ENCODE results near the gene LCOR.

Gene LCOR

DNA sequence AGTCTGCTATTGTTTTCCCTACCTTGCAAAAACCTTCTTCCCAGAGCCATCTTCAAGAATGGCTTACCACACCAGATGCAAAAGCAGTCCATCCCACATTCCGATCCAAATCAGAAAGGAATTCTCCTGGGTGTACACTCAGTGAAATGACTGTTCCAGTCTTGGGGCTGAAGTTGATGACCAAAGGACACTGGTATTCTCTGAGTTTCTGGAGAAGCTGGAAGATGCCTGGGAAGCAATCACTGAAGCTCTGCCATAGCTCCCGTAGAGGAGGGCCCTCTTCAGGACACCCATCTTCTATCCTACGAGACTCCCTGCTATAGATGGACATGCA, 155.7 kb downstream of the LCOR start:
- H3K4me3 ChIP-seq (ENCODE audit: low read depth, low read length): no peak overlapping the region
- no peak for DNase-seq (ENCODE audit: low read depth)
- TF ChIP-seq, protein P1, sequence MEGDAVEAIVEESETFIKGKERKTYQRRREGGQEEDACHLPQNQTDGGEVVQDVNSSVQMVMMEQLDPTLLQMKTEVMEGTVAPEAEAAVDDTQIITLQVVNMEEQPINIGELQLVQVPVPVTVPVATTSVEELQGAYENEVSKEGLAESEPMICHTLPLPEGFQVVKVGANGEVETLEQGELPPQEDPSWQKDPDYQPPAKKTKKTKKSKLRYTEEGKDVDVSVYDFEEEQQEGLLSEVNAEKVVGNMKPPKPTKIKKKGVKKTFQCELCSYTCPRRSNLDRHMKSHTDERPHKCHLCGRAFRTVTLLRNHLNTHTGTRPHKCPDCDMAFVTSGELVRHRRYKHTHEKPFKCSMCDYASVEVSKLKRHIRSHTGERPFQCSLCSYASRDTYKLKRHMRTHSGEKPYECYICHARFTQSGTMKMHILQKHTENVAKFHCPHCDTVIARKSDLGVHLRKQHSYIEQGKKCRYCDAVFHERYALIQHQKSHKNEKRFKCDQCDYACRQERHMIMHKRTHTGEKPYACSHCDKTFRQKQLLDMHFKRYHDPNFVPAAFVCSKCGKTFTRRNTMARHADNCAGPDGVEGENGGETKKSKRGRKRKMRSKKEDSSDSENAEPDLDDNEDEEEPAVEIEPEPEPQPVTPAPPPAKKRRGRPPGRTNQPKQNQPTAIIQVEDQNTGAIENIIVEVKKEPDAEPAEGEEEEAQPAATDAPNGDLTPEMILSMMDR (IDR thresholded peaks at IDR 0.05; ENCODE audit: low read depth, low read length): no peak
- TF ChIP-seq, protein P2, sequence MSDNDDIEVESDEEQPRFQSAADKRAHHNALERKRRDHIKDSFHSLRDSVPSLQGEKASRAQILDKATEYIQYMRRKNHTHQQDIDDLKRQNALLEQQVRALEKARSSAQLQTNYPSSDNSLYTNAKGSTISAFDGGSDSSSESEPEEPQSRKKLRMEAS (IDR thresholded peaks at IDR 0.05; ENCODE audit: low read depth, low read length): no peak
- TF ChIP-seq POLR2A (IDR thresholded peaks at IDR 0.05; ENCODE audit: extremely low read depth, insufficient read length) (no peak), MYC (IDR thresholded peaks at IDR 0.05; ENCODE audit: low read depth, low read length) (no peak)

DNA sequence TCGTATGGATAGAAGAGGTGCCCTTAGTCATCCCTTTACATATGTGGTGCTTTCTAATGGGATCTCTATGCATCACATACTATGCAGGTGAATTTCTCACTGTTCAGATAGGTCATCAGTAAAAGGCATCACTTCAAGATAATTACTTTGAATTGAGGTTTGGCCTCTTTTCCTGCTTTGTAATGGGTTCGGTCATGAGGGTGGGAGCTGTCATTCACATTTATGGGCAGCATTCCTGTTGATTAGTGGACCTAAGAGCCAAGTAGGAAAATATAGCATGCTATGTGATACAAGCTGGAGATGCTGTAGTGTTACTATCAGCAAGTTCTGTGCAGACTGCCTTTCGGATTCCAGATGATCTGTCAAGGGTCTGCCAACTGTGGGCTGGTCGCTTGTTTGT, 156.3 kb downstream of the LCOR start:
- TF ChIP-seq MYC (IDR thresholded peaks at IDR 0.05; ENCODE audit: low read depth, low read length) (no peak), POLR2A (IDR thresholded peaks at IDR 0.05; ENCODE audit: extremely low read depth, insufficient read length) (no peak)
- TF ChIP-seq, protein P2 (IDR thresholded peaks at IDR 0.05; ENCODE audit: low read depth, low read length): no peak
- TF ChIP-seq, protein P1 (IDR thresholded peaks at IDR 0.05; ENCODE audit: low read depth, low read length): no peak
- DNase-seq (ENCODE audit: low read depth): no peak
- H3K4me3 ChIP-seq (ENCODE audit: low read depth, low read length): no peak overlapping the region

DNA sequence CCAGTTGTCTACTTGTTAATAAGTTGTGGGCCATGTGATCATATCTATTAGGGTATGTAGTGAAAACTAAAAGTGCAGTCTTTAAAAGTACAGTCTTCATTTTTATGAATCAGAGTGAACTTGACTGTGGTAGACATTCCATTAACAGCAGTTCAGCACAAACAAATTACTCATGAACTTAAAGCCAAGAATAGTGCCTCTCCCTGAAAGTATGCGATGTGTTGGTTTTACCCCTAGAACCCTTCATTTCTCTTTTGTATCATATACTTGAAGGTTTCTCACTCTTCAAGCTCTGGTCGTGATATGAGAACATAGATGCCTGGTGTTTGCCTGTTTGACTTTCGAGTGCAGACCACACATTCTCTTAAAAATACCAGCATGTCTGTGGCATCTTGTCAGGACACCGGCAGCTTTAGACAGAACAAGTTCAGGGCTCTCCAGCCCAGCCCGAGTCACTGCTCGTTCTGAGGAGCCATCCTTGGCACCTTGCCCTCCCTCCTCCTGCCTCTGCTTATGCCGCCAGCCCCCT, 159.3 kb downstream of the LCOR start:
- TF ChIP-seq, protein P1 (IDR thresholded peaks at IDR 0.05; ENCODE audit: low read depth, low read length): no peak
- TF ChIP-seq POLR2A (IDR thresholded peaks at IDR 0.05; ENCODE audit: extremely low read depth, insufficient read length): no peak
- TF ChIP-seq, protein P2 (IDR thresholded peaks at IDR 0.05; ENCODE audit: low read depth, low read length): no peak
- no peak for TF ChIP-seq MYC (IDR thresholded peaks at IDR 0.05; ENCODE audit: low read depth, low read length)
- H3K4me3 ChIP-seq (ENCODE audit: low read depth, low read length): no peak overlapping the region
- no peak for DNase-seq (ENCODE audit: low read depth)

DNA sequence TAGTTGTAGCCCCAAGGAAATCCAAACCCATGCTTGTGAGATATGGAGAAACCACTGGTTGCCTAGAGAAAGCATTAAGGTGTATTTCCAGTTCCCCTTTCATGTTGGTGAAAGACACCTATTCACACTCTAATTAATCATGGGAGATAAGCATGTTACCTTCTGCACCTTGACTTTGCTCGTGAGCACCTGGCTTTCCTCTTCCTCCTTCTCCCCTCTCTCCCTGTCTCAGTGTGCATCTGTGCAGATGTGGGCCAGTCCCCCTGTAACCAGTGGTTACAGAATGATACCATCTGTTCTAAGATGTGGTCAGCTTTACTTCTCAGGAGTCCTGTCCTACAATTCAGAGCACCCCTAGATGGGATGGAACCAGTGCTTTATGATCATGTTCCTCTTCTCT, 160.6 kb downstream of the LCOR start:
- H3K4me3 ChIP-seq (ENCODE audit: low read depth, low read length): no peak overlapping the region
- no peak for DNase-seq (ENCODE audit: low read depth)
- TF ChIP-seq POLR2A (IDR thresholded peaks at IDR 0.05; ENCODE audit: extremely low read depth, insufficient read length) (no peak), MYC (IDR thresholded peaks at IDR 0.05; ENCODE audit: low read depth, low read length) (no peak)
- TF ChIP-seq, protein P1 (IDR thresholded peaks at IDR 0.05; ENCODE audit: low read depth, low read length): no peak
- TF ChIP-seq, protein P2 (IDR thresholded peaks at IDR 0.05; ENCODE audit: low read depth, low read length): no peak

DNA sequence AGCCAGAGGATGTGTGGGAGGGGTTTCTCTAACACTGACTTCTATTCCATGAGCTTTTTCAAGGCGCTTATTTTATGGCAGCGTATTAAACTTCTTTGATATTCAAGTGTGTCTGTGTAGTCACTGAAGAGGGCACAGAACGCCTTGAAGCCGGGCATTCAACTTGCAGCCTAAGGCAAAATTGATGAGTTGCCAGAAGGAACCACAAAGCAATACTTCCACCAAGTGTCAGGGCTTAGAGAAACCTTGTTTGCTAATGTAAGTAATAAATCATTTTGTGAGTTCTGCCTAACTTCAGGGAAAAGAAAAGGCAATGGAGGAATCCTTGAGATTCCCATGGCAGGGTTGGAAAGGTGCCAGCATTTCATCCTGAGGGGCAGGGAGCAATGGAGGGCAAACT, 163.8 kb downstream of the LCOR start:
- no peak overlapping the region for H3K4me3 ChIP-seq (ENCODE audit: low read depth, low read length)
- no peak for DNase-seq (ENCODE audit: low read depth)
- TF ChIP-seq MYC (IDR thresholded peaks at IDR 0.05; ENCODE audit: low read depth, low read length) (no peak), POLR2A (IDR thresholded peaks at IDR 0.05; ENCODE audit: extremely low read depth, insufficient read length) (no peak)

DNA sequence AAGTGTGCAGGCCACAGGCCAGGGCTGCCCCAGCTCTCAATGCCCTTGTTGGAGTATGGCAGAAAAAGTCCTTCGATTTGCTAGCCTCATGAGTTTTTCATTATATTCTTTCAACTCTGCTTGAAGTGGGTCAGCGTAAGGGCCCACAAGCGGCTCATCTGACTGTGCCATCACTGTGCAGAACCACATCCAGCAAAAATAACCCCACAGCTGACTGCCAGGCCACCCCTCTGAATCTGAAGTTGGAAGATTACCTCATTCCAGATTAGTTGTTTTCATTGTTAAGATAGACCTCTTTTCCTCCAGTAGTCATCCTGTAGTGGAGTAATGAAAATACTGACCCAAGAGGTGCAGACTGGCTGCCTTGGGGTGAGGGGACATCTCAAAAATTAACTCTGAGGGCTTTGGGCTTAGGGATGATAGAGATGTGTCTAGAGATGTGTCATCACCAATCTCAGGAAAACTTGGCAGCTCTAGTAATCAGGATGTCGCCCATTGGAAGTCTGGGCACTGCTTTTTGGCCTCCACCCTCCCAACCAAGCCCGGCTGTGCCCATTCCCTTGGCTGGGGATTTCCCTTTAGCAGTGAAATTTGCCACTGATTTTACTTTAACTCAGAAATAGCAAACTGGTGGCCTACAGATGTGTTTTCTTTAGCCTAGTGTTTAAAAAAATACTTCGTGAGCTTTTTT, 164.3 kb downstream of the LCOR start:
- no peak for DNase-seq (ENCODE audit: low read depth)
- H3K4me3 ChIP-seq (ENCODE audit: low read depth, low read length): no peak overlapping the region
- TF ChIP-seq, protein P1 (IDR thresholded peaks at IDR 0.05; ENCODE audit: low read depth, low read length): no peak
- TF ChIP-seq, protein P2 (IDR thresholded peaks at IDR 0.05; ENCODE audit: low read depth, low read length): no peak
- TF ChIP-seq MYC (IDR thresholded peaks at IDR 0.05; ENCODE audit: low read depth, low read length): no peak
- no peak for TF ChIP-seq POLR2A (IDR thresholded peaks at IDR 0.05; ENCODE audit: extremely low read depth, insufficient read length)

Data from NB4 (cell line).